Ovary (tissue), 3 donors: Measurements from ENCODE around the gene CLASP1.

Experiments used
- CTCF ChIP-seq, 3 donors: fragments of 450-650 bp in 2 of 3; fragments of 200-600 bp in 1 of 3; IDR thresholded peaks; one replicate each; pipeline versions ENCODE4 v1.5.1 to v1.8.0; 2016 to 2022; ENCODE audit warnings: antibody characterized with exemption in 3 of 3, mild to moderate bottlenecking in 1 of 3
- EP300 ChIP-seq: sonication (generic); formaldehyde crosslinking; IDR thresholded peaks from one replicate; pipeline ENCODE4 v1.6.1; 2017; ENCODE audit warnings: antibody characterized with exemption
- POLR2A ChIP-seq: fragments of 450-650 bp; IDR thresholded peaks from one replicate; pipeline ENCODE4 v1.6.1; 2017; ENCODE audit warnings: antibody characterized with exemption, mild to moderate bottlenecking, moderate library complexity
- donor health status: DM: no; HTN: no; CAD: no.

GRCh38 chr2:121697108-121697631, 47.9 kb upstream of the CLASP1 start:
- TF ChIP-seq EP300 = no peak
- no peak for TF ChIP-seq CTCF (IDR thresholded peaks at IDR 0.05)
- TF ChIP-seq POLR2A = no peak
